HuH-7.5 (cell line): ENCODE data around the gene XYLT1.

Experiments
- DNase-seq: peaks from one replicate; pipeline ENCODE4 v3.0.0; 2011; ENCODE audit warnings: low spot score

The XYLT1 gene

GRCh38 chr16:17258077-17258599 lies 212.6 kb downstream of the XYLT1 start:
- no peak for DNase-seq

DNA sequence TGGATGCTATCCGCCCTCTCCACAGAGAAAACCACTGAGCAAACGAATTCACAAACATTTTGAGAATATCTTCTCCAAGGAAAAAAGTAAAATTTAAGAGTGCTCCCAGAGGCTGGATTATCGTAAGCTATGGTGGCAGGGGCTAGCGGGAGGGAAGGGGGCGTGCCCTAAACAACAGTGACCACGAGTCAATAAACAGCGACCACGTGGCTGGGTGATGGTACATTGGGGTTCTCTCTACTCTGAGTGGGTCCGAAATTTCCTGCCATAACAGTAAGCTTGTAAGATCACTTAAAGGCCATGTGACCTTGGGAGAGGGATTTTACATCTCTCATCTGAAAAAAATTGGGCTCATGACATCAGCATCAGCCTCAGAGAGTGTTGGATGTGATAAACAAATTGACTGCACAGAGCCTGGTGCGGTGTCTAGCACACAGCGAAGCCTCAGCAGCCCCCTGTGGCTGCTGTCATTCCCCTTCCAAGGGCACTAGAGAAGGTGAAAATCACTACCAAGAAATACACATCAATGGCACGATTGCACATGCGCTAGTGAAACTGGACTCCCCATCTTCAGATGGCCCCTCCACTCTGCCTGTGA lies 213.2 kb downstream of the XYLT1 start:
- no peak for DNase-seq

GRCh38 chr16:17252701-17253100 lies 218.1 kb downstream of the XYLT1 start:
- DNase-seq: no peak

- DNase-seq: no peak
Observed at GRCh38 chr16:17252064-17252463, 218.7 kb downstream of the XYLT1 start.

DNA sequence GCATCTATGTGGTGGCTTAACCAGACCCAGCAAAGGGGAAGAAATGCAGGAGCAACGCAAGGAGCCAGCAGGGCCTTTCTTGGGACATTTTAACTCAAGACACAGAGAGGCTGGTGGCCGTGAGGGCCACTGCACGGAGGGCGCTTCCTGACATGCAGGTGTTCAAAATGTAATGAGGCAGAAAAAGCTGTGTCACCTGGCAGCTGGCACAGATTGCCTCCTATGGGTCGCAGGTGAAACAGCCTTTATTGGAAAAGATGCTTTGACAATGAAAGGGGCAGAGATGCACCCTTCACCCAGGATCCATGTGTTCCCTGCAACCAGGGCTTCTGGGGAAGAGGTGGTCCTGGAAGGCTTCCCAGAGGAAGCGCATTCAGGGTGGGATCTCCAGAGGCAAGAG lies 219.3 kb downstream of the XYLT1 start:
- DNase-seq: no peak

DNA sequence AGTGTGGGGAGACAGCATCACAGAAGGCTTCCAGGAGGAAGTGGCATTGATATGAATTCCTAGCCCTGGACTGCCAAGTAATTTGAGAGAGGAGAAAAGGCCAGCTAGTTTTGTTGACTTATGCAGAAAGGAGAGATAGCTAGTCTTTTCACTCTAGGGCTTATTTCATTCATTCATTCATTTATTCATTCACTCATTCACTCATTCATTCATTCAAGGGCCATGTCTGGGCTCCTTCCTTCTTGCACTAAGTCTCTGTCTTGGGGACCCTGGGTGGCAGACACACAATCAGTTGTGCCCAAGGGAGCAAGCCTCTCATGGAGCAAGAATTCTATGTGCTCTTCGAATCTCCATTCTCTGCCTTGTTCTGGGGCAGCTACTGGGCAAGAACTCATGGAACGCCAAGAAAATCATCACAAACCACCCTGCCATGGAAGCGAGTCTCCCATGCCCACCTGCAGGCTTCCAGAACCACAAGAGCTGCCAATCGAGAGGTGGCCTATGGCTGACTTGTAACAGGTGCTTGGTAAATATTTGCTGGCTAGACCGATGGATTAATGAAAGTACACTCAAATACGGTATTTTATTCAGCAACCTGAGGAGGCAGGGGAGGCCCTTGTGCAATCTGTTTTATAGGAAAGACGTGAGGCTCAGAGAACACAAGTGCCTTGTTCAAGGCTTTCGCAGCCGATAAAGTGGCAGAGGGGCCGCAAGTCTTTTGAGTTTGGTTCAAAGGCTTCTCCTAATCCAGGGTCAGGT lies 223.6 kb downstream of the XYLT1 start:
- DNase-seq: no peak

GRCh38 chr16:17246268-17246885 lies 224.4 kb downstream of the XYLT1 start:
- no peak for DNase-seq

DNA sequence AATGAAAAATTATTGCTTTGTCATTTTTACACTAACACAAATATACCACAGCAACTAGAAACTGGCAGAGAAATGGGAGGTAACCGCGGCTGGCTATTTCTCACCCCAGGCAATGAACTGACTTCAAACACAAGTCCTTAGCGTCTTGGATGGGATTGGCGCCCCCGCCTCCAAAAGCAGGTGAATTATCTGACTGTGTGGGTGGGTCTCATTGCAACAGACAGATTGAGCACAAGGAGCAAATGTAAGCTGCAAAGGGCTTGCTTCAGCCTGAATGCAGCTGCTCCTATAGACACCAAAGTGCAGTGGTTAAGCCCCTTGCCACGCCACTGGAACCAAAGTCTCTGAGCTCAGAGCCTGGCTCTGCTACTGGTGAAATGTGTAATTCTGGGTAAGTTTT lies 225.0 kb downstream of the XYLT1 start:
- DNase-seq: no peak

DNA sequence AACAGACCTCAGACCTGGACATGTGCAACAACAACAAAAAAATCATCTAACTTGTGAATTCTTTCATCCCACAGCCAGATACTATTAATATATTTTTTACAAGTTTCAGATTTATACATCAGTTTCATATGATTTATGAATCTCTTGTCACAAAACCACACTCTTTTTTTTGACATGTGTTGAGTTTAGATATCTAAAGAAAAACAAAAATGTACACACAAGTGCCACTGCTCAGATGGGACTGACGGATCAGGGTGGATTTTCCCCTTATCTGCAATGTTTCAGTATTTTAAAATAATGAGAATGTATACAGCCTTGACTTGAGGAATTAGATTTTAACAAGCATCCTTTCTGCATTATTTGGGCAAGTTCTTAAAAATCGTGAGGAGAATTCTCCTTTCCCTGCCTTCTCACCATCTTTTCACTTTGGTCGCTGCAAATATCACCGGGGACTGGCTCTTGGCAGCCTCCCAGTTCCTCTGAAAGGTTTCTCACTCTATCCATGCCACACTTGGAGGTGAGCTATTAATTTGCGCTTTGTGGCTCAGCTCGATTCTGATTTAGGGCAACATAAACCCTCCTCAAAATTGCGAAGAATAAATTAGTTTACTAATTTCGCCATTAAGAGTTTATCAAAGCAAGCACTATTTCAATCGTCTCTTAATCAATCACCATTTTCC lies 225.7 kb downstream of the XYLT1 start:
- DNase-seq: no peak

DNA sequence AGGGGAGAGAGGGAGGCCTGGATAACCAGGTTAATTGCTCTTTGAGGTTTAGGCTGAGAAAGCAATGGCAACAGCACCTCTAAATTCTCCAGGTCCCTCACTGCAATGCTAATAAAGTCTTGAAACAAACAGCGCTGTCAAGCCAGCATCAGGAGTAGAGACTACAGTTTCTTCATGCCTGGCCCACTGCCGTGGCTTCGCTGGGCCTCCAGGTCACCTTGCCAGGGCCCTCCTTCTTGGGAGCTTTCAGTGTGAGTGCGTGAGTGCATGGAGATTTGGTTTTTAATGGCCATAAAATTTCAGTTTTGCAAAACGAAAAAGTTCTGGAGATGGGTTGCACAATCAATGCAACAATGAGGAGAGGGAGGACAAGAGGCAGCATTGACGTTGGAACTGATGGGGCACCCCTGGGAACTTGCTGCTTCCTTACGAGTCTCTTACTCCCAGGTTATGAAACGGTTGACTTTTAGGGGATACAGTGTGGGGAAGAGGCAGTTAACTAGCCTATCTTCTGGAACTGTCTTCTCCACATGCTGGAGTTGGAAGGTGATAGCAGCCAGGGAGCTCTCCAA lies 229.4 kb downstream of the XYLT1 start:
- no peak for DNase-seq

DNA sequence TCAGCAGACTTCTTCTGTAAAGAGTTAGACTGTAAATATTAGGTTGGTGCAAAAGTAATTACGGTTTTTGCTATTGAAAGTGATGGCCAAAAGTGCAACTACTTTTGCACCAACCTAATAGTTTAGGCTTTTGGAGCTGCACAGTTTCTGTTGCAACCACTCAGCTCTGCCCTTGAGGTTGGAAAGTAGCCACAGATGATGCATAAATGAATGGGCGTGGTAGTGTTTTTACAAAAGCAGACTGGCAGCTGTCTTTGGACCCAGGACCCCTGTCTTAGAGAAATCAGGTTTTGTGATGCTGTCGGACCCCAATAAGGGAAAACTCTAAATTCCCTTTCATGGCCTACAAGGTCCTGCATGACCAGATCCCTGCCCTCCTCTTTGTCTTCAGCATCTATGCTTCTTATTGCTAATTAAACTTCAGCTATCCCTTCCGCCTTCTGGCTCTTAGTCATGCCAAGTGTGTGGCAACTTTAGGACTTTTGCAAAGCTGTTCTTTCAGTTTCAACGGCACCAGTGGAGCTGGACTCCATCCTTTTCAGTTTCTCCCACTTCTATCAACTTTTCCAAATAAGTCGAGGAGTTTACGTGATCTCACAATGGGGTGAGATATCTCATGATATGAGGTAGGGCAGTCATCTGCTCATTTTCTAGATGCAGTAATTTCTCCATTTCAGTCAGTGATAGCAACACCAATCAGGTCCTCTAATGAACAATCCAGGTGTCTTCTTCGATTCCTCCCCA lies 232.3 kb downstream of the XYLT1 start:
- DNase-seq: no peak

DNA sequence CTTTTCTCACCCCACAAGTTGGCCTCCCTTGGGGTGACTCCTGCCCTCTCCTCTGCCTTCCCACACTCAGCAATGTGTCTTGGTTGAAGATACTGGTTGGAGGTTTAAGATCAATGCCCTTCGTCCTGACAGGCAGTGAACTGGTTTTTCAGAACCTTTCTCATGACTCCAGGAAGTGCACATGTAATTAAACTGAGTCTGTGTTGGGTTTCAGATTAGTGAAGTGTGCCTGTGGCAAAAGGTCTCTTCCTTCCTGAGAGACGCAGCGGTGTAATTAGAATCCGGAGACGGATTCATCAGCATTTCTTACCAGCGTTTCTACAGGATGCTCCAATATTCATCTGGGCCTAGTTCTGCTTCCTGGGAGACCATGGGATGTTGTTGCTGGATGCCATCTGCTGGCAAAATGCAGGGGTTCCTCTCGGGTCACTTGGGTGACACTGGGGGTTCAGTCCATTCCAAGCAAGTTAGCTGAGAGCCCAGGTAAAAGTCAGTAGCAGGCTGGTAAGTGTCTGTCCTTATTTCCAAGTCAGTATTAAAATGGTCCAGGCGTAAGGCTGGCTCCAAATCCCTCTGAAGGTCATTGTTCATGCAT lies 233.3 kb downstream of the XYLT1 start:
- no peak for DNase-seq

DNA sequence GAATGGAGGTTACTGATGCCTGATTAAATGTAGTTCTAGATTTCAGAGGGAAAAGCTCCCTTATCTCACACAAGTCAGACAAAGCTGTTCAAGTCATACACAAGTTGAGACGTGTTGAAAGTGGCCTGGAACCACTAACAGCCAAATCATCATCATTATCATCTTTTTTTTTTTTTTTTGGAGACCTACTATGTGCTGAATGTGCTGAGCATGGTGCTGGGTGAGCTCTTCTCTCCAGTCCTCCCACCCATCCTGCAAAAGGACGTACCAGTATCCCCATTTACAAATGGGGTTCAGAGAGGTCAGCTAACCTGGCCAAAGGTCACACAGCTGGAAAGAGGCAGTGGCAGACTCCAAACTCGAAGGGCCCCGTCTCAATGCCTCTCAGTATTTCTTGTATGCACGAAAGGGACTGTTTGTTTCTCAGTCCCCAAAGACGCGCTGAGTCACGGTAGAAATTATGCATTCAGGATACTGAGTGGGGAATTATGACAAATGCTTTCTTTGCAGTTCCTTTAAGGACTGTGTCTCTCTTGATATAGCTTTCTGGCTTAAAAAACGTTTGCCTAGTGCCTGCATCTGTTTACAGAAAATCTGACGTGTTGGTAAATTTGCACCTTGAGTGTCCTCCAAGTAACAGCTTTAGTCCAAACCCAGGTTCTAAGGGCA lies 235.5 kb downstream of the XYLT1 start:
- no peak for DNase-seq

GRCh38 chr16:17233318-17234002 lies 237.3 kb downstream of the XYLT1 start:
- DNase-seq: no peak

- DNase-seq: no peak
Observed at GRCh38 chr16:17232487-17232886, 238.3 kb downstream of the XYLT1 start.

- no peak for DNase-seq
Observed at GRCh38 chr16:17231972-17232371, 238.8 kb downstream of the XYLT1 start.

- no peak for DNase-seq
Observed at GRCh38 chr16:17230932-17231581, 239.7 kb downstream of the XYLT1 start.

DNA sequence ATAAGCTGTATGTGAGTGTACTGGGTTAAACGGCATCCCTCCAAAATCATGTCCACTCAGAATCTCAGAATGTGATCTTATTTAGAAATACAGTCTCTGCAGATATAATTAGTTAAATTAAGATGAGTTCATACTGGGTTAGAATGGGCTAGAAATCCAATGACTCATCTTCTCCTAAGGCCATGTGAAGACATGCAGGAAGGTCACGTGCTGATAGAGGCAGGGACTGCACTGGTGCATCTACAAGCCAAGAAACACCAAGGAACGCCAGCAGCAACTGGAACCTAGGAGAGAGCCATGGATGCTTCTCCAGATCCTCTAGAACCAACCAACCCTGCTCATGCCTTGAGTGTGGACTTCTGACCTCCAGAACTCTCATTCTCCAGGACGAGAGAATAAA lies 241.0 kb downstream of the XYLT1 start:
- no peak for DNase-seq

- DNase-seq: no peak
Observed at GRCh38 chr16:17229131-17229530, 241.6 kb downstream of the XYLT1 start.

DNA sequence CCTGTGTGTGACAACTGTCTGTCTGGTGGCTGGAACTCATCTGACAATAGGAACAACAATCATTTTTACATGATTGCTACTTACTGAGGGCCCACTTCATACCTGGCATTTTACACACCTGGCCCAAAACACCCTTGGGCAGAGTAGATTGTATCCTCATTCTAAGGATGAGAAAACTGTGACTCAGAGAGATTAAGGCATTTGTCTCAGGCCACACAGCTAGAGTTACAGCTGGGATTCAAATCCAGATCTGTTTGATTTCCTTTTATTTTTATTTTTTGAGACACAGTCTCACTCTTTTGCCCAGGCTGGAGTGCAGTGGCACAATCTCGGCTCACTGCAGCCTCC lies 242.1 kb downstream of the XYLT1 start:
- no peak for DNase-seq
